Fibroblast of lung (primary cell): ENCODE data around the gene ENPP7.

Experiments used
- CTCF ChIP-seq, 2 donors: IDR thresholded peaks in 1 of 2; conservative IDR thresholded peaks in 1 of 2; 1 replicate in 1 of 2; 2 replicates in 1 of 2; pipeline ENCODE4 v1.5.1; 2011 to 2012; ENCODE audit warnings: low read length in 2 of 2, control low read depth in 1 of 2, inconsistent platforms in 1 of 2, low read depth in 1 of 2, mild to moderate bottlenecking in 1 of 2
- EZH2 ChIP-seq: IDR thresholded peaks from 2 replicates; pipeline ENCODE4 v1.5.1; 2012; ENCODE audit warnings: low read length, control low read depth, mild to moderate bottlenecking; ENCODE audit errors: missing control alignments

- TF ChIP-seq CTCF (conservative IDR thresholded peaks at IDR 0.05 in 1 of 2, IDR thresholded peaks at IDR 0.05 in 1 of 2; ENCODE audit: low read depth in 1 of 2, low read length in 2 of 2) (no peak), EZH2 (no peak)
Measured at GRCh38 chr17:79684132-79684985, 46.4 kb upstream of the ENPP7 start.
